AG04449 (cell line): Measurements from ENCODE around the gene RALGPS1.

Source experiments
- CTCF ChIA-PET: fragments of 350-600 bp; formaldehyde crosslinking; extraction: SDS; loops from one replicate; lab custom pipeline; 2021; ENCODE audit warnings: antibody characterized with exemption; lab: Yijun Ruan, JAX
- POLR2A ChIA-PET: fragments of 400-600, 350-600 bp; formaldehyde crosslinking; extraction: SDS; loops from one replicate; lab custom pipeline; 2020; ENCODE audit warnings: antibody characterized with exemption, inconsistent platforms; lab: Yijun Ruan, JAX
- DNase-seq: peaks from one replicate; pipeline ENCODE4 v3.0.0-alpha.2; 2010; ENCODE audit warnings: low read depth, low spot score
- H3K4me3 ChIP-seq: 2 replicates; pipeline ENCODE4 v1.5.1; 2011; ENCODE audit warnings: low read depth, mild to moderate bottlenecking, control low read depth, low read length
- TF ChIP-seq, protein P1 (sequence below): IDR thresholded peaks from one replicate; pipeline ENCODE4 v1.5.1; 2011; ENCODE audit warnings: mild to moderate bottlenecking, moderate library complexity, low read length, control low read depth, inconsistent platforms; ENCODE audit not compliant: insufficient read depth; ENCODE audit errors: missing control alignments

The RALGPS1 gene

DNA sequence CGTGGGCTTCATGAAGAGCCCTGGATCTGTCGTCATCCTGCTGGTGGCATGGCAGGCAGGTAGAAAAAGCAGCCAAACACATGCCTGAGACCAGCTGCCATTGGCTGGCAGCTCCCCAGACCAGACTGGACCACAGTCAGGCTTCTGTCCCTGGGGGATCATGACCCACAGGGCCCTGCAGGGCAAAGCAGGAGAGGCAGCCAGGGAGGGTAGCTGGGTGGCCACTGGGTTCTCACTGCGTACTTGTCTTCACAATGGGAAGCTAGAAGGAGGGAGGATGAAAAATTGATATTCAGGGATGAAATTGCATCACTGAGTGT lies 282.2 kb downstream of the RALGPS1 start:
- H3K4me3 ChIP-seq: no peak overlapping the region
- no peak for DNase-seq
- TF ChIP-seq, protein P1, sequence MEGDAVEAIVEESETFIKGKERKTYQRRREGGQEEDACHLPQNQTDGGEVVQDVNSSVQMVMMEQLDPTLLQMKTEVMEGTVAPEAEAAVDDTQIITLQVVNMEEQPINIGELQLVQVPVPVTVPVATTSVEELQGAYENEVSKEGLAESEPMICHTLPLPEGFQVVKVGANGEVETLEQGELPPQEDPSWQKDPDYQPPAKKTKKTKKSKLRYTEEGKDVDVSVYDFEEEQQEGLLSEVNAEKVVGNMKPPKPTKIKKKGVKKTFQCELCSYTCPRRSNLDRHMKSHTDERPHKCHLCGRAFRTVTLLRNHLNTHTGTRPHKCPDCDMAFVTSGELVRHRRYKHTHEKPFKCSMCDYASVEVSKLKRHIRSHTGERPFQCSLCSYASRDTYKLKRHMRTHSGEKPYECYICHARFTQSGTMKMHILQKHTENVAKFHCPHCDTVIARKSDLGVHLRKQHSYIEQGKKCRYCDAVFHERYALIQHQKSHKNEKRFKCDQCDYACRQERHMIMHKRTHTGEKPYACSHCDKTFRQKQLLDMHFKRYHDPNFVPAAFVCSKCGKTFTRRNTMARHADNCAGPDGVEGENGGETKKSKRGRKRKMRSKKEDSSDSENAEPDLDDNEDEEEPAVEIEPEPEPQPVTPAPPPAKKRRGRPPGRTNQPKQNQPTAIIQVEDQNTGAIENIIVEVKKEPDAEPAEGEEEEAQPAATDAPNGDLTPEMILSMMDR: no peak
- ChIA-PET CTCF (interaction anchor here (1.0 to 21.4 kb wide), 7 partner anchors 8 to 256 kb away, joined by 3 to 513 read pairs (median 61); no protein-coding TSS in a partner anchor), POLR2A (interaction anchor here (0.6 kb wide), 2 partner anchors 28 to 34 kb away, joined by 3 read pairs; no protein-coding TSS in a partner anchor)

DNA sequence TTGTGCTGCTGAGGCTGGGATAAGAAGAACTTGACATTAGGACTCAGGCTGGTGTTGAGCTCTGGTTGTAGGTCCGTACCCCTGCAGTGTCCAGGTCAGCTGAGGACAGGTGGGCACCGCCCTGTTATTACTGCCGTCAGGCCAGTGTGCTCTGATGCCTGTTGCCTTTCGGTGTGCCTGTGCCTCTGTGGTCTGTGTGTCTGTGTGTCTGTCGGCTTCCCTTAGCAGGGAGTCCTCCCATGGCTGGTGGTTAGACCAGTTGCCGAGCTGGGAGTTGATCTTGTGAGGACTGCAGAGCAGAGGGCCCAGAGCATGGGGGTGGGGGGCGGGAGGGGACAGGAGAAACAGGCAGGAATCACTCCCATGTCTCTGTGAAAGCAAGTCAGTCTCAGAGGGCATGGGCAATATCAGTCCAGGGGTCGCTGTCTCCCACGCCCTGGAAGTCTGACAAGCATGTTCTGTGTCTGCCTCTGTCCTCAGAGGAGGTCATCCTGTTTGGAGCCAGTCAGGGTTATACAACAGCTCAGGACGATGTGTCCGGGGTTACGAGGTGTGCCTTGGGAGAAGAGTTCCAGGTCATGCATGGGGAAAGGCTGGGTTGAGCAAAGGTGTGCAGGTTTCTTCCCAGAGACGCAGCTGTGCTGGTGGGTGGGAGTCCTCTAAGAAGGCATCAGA lies 282.7 kb downstream of the RALGPS1 start:
- DNase-seq: no peak
- TF ChIP-seq, protein P1: no peak
- H3K4me3 ChIP-seq: no peak overlapping the region
- ChIA-PET POLR2A (no interaction called here), CTCF (interaction anchor here (1.0 to 21.4 kb wide), 7 partner anchors 8 to 257 kb away, joined by 3 to 513 read pairs (median 61); no protein-coding TSS in a partner anchor)

DNA sequence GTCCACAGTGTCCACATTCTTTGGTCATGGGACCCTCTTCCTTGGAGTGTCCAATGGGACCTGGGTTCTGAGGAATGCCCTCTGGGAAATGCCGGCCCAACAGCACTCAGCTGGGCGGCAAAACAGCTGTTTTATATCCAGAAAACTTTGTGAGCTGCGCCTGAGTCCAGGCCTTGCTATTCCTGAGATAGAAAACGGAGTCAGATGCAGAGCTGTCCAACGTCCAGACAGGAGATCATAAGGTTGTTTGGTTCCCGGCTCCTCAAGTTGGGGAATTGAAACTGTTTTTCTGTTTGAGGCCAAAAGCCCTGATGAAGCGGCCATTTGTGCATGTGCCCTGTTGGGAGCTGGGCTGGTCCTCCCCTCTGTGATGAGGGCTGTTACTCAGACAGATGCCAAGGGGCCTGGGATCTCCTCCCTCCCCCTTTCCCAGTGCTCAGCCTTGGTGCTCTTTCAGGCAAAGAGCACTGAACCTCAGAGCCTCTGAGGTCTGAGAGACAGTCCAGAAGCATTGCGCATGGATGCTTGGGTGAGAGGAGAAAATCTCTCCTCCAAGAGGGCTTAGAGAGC lies 283.4 kb downstream of the RALGPS1 start:
- no peak overlapping the region for H3K4me3 ChIP-seq
- no peak for DNase-seq
- CTCF ChIA-PET: interaction anchor here (1.0 to 21.4 kb wide), 17 partner anchors 9 to 328 kb away, joined by 3 to 513 read pairs (median 5); no protein-coding TSS in a partner anchor
- POLR2A ChIA-PET: no interaction called here
- TF ChIP-seq, protein P1: no peak

DNA sequence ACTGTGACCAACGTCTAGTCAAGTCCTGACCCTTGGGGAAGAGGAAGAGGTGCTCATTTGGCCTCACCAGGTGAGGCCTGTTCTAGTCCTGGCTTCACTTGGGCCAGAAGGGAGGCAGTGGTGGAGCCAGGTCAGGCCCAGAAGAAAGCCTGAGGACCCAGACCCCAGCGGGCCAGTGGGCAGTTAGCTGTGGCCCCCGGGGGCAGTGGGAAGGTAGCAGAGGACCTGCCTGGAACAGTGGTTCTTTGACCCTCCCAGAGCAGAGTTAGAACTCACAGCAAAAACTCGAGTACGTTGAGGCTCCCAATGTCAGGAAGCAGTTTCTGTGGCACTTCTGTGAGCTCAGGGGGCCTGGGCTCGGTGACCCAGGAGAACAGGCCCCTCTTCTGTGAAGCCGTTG lies 284.0 kb downstream of the RALGPS1 start:
- no peak for DNase-seq
- ChIA-PET CTCF (interaction anchor here (0.7 to 21.4 kb wide), 31 partner anchors 9 to 329 kb away, joined by 3 to 513 read pairs (median 4); partner anchors contain the start of gene ANGPTL2), POLR2A (no interaction called here)
- no peak overlapping the region for H3K4me3 ChIP-seq
- TF ChIP-seq, protein P1: no peak

DNA sequence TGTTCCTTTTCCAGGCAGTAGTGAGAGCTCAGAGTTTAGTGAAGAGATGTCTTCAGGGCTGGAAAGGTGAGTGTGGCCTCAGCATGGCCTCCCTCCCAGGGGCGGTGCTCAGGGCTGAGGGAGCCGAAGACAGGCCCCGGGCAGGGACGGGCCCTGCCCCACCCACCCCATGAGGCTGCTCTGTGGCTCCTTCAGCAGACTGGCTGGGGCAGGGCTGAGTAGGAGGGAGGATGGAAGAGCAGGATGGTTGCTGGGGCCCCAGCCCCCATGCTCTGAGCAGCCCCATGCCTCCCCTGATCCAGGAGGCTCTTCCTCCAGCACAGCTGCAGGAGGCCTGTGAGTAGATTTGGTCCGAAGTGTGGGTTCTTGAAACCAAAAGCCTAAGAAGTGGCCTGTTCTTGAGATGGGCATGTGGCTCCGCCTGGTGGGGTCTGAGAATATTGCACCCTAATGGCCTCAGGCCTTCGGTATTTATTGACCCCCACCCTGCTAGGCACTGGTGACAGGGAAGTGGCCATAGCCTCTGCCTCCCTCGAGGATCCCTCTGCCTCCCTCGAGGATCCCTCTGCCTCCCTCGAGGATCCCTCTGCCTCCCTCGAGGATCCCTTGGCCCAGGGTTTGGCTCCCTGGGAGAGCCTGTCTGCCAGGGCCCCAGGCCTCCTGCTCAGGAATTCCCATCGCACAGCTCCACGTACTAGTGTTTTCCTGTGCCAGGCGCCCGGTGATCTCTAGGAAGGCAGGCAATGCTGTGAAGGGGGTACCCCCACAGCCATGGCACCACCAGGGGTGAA lies 284.6 kb downstream of the RALGPS1 start:
- DNase-seq: no peak
- TF ChIP-seq, protein P1: peak; percentile 76
- no peak overlapping the region for H3K4me3 ChIP-seq
- ChIA-PET POLR2A (no interaction called here), CTCF (interaction anchor here (0.6 to 21.4 kb wide), 37 partner anchors 9 to 330 kb away, joined by 3 to 513 read pairs (median 4); partner anchors contain the start of genes ANGPTL2 and RALGPS1)
